Coronary artery (tissue), 2 donors: ENCODE measurements around the gene PGS1.

Experiments used
- DNase-seq: peaks from one replicate; pipeline ENCODE4 v3.0.0-alpha.2; 2017; ENCODE audit warnings: low spot score
- H3K27ac ChIP-seq, 2 donors: fragments of 200-600 bp; sonication (generic); one replicate each; pipeline ENCODE4 v1.5.1; 2016 to 2019
- H3K4me3 ChIP-seq: fragments of 200-600 bp; sonication (generic); 2 replicates; pipeline ENCODE4 v1.5.1; 2016; ENCODE audit warnings: mild to moderate bottlenecking, moderate library complexity
- CTCF ChIP-seq: fragments of 200-600 bp; sonication (generic); IDR thresholded peaks from one replicate; pipeline ENCODE4 v1.5.1; 2019; ENCODE audit warnings: antibody characterized with exemption

Gene PGS1

GRCh38 chr17:78343187-78343542, 35.3 kb upstream of the PGS1 start:
- no peak for TF ChIP-seq CTCF
- Histone ChIP-seq H3K27ac (peak overlapping the region; percentile 96 to 97), H3K4me3 (peak overlapping the region; percentile 69)
- DNase-seq: peak; percentile 94

GRCh38 chr17:78343543-78344201, 34.8 kb upstream of the PGS1 start:
- Histone ChIP-seq H3K4me3 (peak overlapping the region; percentile 69), H3K27ac (peak overlapping the region; percentile 96 to 97)
- DNase-seq: no peak
- no peak for TF ChIP-seq CTCF

GRCh38 chr17:78344666-78345065, 33.8 kb upstream of the PGS1 start:
- no peak overlapping the region for H3K4me3 ChIP-seq
- TF ChIP-seq CTCF: no peak
- no peak overlapping the region for H3K27ac ChIP-seq
- no peak for DNase-seq

GRCh38 chr17:78345172-78345571, 33.3 kb upstream of the PGS1 start:
- H3K27ac ChIP-seq: no peak overlapping the region
- TF ChIP-seq CTCF: no peak
- DNase-seq: no peak
- no peak overlapping the region for H3K4me3 ChIP-seq

GRCh38 chr17:78345791-78346494, 32.5 kb upstream of the PGS1 start:
- DNase-seq: no peak
- no peak overlapping the region for H3K4me3 ChIP-seq
- H3K27ac ChIP-seq: no peak overlapping the region
- no peak for TF ChIP-seq CTCF

GRCh38 chr17:78346605-78347250, 31.7 kb upstream of the PGS1 start:
- DNase-seq: no peak
- Histone ChIP-seq H3K27ac (no peak overlapping the region), H3K4me3 (no peak overlapping the region)
- no peak for TF ChIP-seq CTCF
